Stimulated activated memory B cell treated with anti-CD40 and anti-IgM and Interleukin-4, amounts not matched to agents 10 μg/mL and 1 μg/mL and 100 μg/mL, for 72 hours (primary cell): Measurements from ENCODE around the gene ZNF683.
"Not testable (repeated sequence)": the region's sequence is repeated elsewhere in the genome, so short reads cannot be mapped to it uniquely, and the experiment has no call there.

Experiments
- ATAC-seq: fragments of 150-1000 bp; cut with Tn5 transposase; 2 replicates; pipeline ENCODE4 v1.10.0; 2021
- H3K27ac Mint-ChIP-seq: one replicate; pipeline ENCODE4 v1.8.0; 2022; ENCODE audit warnings: mild to moderate bottlenecking, mixed read lengths
- H3K27me3 Mint-ChIP-seq: one replicate; pipeline ENCODE4 v1.8.0; 2022; ENCODE audit warnings: mixed read lengths
- H3K36me3 Mint-ChIP-seq: one replicate; pipeline ENCODE4 v1.8.0; 2022; ENCODE audit warnings: mixed read lengths
- H3K4me1 Mint-ChIP-seq: one replicate; pipeline ENCODE4 v1.8.0; 2022; ENCODE audit warnings: mixed read lengths
- H3K4me3 Mint-ChIP-seq: one replicate; pipeline ENCODE4 v1.8.0; 2022; ENCODE audit warnings: mild to moderate bottlenecking, moderate library complexity, mixed read lengths
- H3K9me3 Mint-ChIP-seq: one replicate; pipeline ENCODE4 v1.8.0; 2022; ENCODE audit warnings: mixed read lengths

ZNF683 gene

GRCh38 chr1:26338670-26339069 lies 33.9 kb downstream of the ZNF683 start:
- H3K9me3 Mint-ChIP-seq = no peaks in the 10 kb centered on the region
- no peaks in the 10 kb centered on the region for H3K36me3 Mint-ChIP-seq
- H3K4me1 Mint-ChIP-seq = peaks cover 20% of the 10 kb centered on the region
- H3K4me3 Mint-ChIP-seq = no peak overlapping the region
- H3K27ac Mint-ChIP-seq = no peak overlapping the region
- ATAC-seq = no peak
- no peaks in the 10 kb centered on the region for H3K27me3 Mint-ChIP-seq

GRCh38 chr1:26337625-26338024 lies 34.9 kb downstream of the ZNF683 start:
- Mint-ChIP-seq H3K4me3 (no peak overlapping the region), H3K36me3 (no peaks in the 10 kb centered on the region), H3K9me3 (no peaks in the 10 kb centered on the region), H3K27ac (peak overlapping the region; percentile 44), H3K27me3 (no peaks in the 10 kb centered on the region), H3K4me1 (peaks cover 20% of the 10 kb centered on the region)
- ATAC-seq = no peak

GRCh38 chr1:26337206-26337535 lies 35.4 kb downstream of the ZNF683 start:
- H3K4me3 Mint-ChIP-seq = peak overlapping the region; percentile 85
- no peak for ATAC-seq
- no peaks in the 10 kb centered on the region for H3K27me3 Mint-ChIP-seq
- H3K36me3 Mint-ChIP-seq = no peaks in the 10 kb centered on the region
- peaks cover 20% of the 10 kb centered on the region for H3K4me1 Mint-ChIP-seq
- H3K27ac Mint-ChIP-seq = peak overlapping the region; percentile 44
- H3K9me3 Mint-ChIP-seq = no peaks in the 10 kb centered on the region

GRCh38 chr1:26336477-26337205 lies 35.9 kb downstream of the ZNF683 start:
- peak overlapping the region; percentile 44 for H3K27ac Mint-ChIP-seq

GRCh38 chr1:26335774-26336476 lies 36.6 kb downstream of the ZNF683 start:
- peak overlapping the region; percentile 85 for H3K4me3 Mint-ChIP-seq
- peaks cover 20% of the 10 kb centered on the region for H3K4me1 Mint-ChIP-seq
- no peaks in the 10 kb centered on the region for H3K36me3 Mint-ChIP-seq
- no peaks in the 10 kb centered on the region for H3K27me3 Mint-ChIP-seq
- peak overlapping the region; percentile 44 for H3K27ac Mint-ChIP-seq
- no peaks in the 10 kb centered on the region for H3K9me3 Mint-ChIP-seq
- ATAC-seq = no peak

More at GRCh38 chr1:26336477-26337205, 35.9 kb downstream of the ZNF683 start:
- ATAC-seq = peak; percentile 96
- Mint-ChIP-seq H3K4me3 (peak overlapping the region; percentile 85), H3K9me3 (no peaks in the 10 kb centered on the region), H3K27me3 (no peaks in the 10 kb centered on the region), H3K4me1 (peaks cover 20% of the 10 kb centered on the region), H3K36me3 (no peaks in the 10 kb centered on the region)

GRCh38 chr1:26333312-26333711 lies 39.2 kb downstream of the ZNF683 start:
- not testable (repeated sequence) for H3K4me3 Mint-ChIP-seq, ATAC-seq, H3K27ac Mint-ChIP-seq

GRCh38 chr1:26330276-26330675 lies 42.3 kb downstream of the ZNF683 start:
- no peak for ATAC-seq
- H3K9me3 Mint-ChIP-seq = no peaks in the 10 kb centered on the region
- H3K36me3 Mint-ChIP-seq = no peaks in the 10 kb centered on the region
- H3K27me3 Mint-ChIP-seq = no peaks in the 10 kb centered on the region
- H3K27ac Mint-ChIP-seq = no peak overlapping the region
- H3K4me1 Mint-ChIP-seq = no peaks in the 10 kb centered on the region
- no peak overlapping the region for H3K4me3 Mint-ChIP-seq

More at GRCh38 chr1:26333312-26333711, 39.2 kb downstream of the ZNF683 start:
- H3K27me3 Mint-ChIP-seq, H3K36me3 Mint-ChIP-seq, H3K9me3 Mint-ChIP-seq: not testable (repeated sequence)
- H3K4me1 Mint-ChIP-seq = peaks cover 20% of the 10 kb centered on the region

GRCh38 chr1:26329380-26329779 lies 43.2 kb downstream of the ZNF683 start:
- H3K27me3 Mint-ChIP-seq, H3K36me3 Mint-ChIP-seq, H3K9me3 Mint-ChIP-seq, H3K27ac Mint-ChIP-seq, H3K4me1 Mint-ChIP-seq, ATAC-seq, H3K4me3 Mint-ChIP-seq: not testable (repeated sequence)

- no peaks in the 10 kb centered on the region for H3K9me3 Mint-ChIP-seq
- no peaks in the 10 kb centered on the region for H3K27me3 Mint-ChIP-seq
- no peak for ATAC-seq
- H3K36me3 Mint-ChIP-seq = peaks cover 10% of the 10 kb centered on the region
- peaks cover 8% of the 10 kb centered on the region for H3K4me1 Mint-ChIP-seq
- H3K27ac Mint-ChIP-seq = peak overlapping the region; percentile 35
- no peak overlapping the region for H3K4me3 Mint-ChIP-seq
Measured at GRCh38 chr1:26328597-26328996, 44.0 kb downstream of the ZNF683 start.

- Mint-ChIP-seq H3K27me3 (no peaks in the 10 kb centered on the region), H3K4me3 (no peak overlapping the region), H3K27ac (peak overlapping the region; percentile 35), H3K36me3 (peaks cover 16% of the 10 kb centered on the region), H3K9me3 (no peaks in the 10 kb centered on the region), H3K4me1 (peaks cover 15% of the 10 kb centered on the region)
- no peak for ATAC-seq
Measured at GRCh38 chr1:26327956-26328362, 44.6 kb downstream of the ZNF683 start.

- peaks cover 47% of the 10 kb centered on the region for H3K36me3 Mint-ChIP-seq
- peaks cover 42% of the 10 kb centered on the region for H3K4me1 Mint-ChIP-seq
- H3K27me3 Mint-ChIP-seq = no peaks in the 10 kb centered on the region
- H3K27ac Mint-ChIP-seq = peak overlapping the region; percentile 54
- ATAC-seq = no peak
- H3K9me3 Mint-ChIP-seq = no peaks in the 10 kb centered on the region
- no peak overlapping the region for H3K4me3 Mint-ChIP-seq
Measured at GRCh38 chr1:26324550-26324949, 48.0 kb downstream of the ZNF683 start.

- Mint-ChIP-seq H3K27ac (peak overlapping the region; percentile 54), H3K9me3 (no peaks in the 10 kb centered on the region), H3K36me3 (peaks cover 59% of the 10 kb centered on the region), H3K4me1 (peaks cover 42% of the 10 kb centered on the region), H3K27me3 (no peaks in the 10 kb centered on the region), H3K4me3 (no peak overlapping the region)
- no peak for ATAC-seq
Measured at GRCh38 chr1:26323382-26323781, 49.2 kb downstream of the ZNF683 start.

GRCh38 chr1:26322042-26322331 lies 50.6 kb downstream of the ZNF683 start:
- Mint-ChIP-seq H3K27me3 (no peaks in the 10 kb centered on the region), H3K9me3 (no peaks in the 10 kb centered on the region), H3K36me3 (peaks cover 68% of the 10 kb centered on the region), H3K4me3 (no peak overlapping the region), H3K4me1 (peaks cover 52% of the 10 kb centered on the region), H3K27ac (peak overlapping the region; percentile 97)
- ATAC-seq = no peak

GRCh38 chr1:26321315-26322041 lies 51.1 kb downstream of the ZNF683 start:
- peak; percentile 74 for ATAC-seq
- peaks cover 68% of the 10 kb centered on the region for H3K36me3 Mint-ChIP-seq

GRCh38 chr1:26320896-26321295 lies 51.7 kb downstream of the ZNF683 start:
- Mint-ChIP-seq H3K36me3 (peaks cover 68% of the 10 kb centered on the region), H3K9me3 (no peaks in the 10 kb centered on the region), H3K4me1 (peaks cover 63% of the 10 kb centered on the region), H3K27ac (peak overlapping the region; percentile 97), H3K27me3 (no peaks in the 10 kb centered on the region), H3K4me3 (peak overlapping the region; percentile 98)
- ATAC-seq = peak; percentile 6

More at GRCh38 chr1:26321315-26322041, 51.1 kb downstream of the ZNF683 start:
- Mint-ChIP-seq H3K9me3 (no peaks in the 10 kb centered on the region), H3K4me3 (peak overlapping the region; percentile 77), H3K27me3 (no peaks in the 10 kb centered on the region), H3K27ac (peak overlapping the region; percentile 97), H3K4me1 (peaks cover 57% of the 10 kb centered on the region)
